Ovary (tissue), 3 donors: Measurements from ENCODE around the gene GOLGA6D.

Experiments used
- CTCF ChIP-seq, 3 donors: fragments of 450-650 bp in 2 of 3; fragments of 200-600 bp in 1 of 3; IDR thresholded peaks; one replicate each; pipeline versions ENCODE4 v1.5.1 to v1.8.0; 2016 to 2022; ENCODE audit warnings: antibody characterized with exemption in 3 of 3, mild to moderate bottlenecking in 1 of 3
- EP300 ChIP-seq: sonication (generic); formaldehyde crosslinking; IDR thresholded peaks from one replicate; pipeline ENCODE4 v1.6.1; 2017; ENCODE audit warnings: antibody characterized with exemption
- POLR2A ChIP-seq: fragments of 450-650 bp; IDR thresholded peaks from one replicate; pipeline ENCODE4 v1.6.1; 2017; ENCODE audit warnings: antibody characterized with exemption, mild to moderate bottlenecking, moderate library complexity
- donor health status: DM: no; HTN: no; CAD: no.

GRCh38 chr15:75249726-75250125 lies 32.9 kb upstream of the GOLGA6D start:
- no peak for TF ChIP-seq POLR2A
- TF ChIP-seq CTCF (IDR thresholded peaks at IDR 0.05): no peak
- no peak for TF ChIP-seq EP300
